HG02623 (cell line): ENCODE data around the gene NODAL.

ENCODE experiments used
- ATAC-seq: cut with Tn5 transposase; IDR thresholded peaks from one replicate; pipeline ENCODE4 v1.9.1; 2021; ENCODE audit warnings: moderate library complexity; ENCODE audit not compliant: unreplicated experiment

NODAL gene

DNA sequence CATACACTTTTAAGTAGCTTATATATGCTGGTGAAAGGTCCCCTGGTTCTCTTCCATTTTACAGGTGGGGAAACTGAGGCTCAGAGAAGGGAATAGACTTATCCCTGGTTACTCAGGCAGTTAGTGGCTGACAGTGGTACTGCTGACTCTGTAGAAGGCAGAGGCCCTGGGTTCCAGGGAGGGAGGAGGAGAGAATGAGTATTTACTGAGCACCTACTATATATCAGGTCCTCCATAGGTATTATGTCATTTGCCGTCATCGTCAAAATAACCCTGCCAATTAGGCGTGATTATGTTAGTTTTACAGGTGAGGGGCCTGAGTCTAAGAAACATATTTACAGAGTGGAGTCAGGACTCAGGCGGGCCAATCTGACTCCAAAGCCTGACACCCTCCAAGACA is 23.8 kb upstream of the NODAL start:
- ATAC-seq: no peak

DNA sequence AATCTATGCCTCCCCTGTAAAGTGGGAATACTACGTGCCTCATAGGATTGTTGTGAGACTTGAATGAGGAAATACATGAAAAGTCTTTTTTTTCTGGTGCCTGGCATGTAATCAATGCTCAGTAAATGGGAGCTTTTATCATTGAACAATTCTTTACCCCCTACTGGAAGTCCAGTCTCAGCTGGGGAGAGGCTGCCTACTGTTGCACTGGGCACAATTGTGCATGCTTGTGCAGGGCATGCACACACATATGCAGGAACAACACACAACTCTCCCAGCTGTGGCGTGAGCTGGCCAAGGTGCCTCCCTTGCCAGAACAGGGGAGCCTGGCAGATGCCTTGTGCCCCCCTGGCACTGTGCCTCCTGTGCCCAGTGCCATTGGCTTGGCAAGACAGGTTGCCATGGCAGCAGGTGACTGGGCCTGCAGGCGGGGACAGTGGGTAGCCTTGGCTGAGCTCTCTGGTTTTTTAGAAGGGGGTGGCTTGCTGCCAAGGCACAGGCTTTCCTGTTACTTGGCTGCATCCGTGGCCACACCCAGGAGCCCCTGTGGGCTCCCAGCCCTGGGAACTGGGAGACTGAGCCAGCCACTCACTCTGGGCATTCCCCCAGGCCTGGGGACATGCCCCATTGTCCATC is 21.0 kb upstream of the NODAL start:
- no peak for ATAC-seq

DNA sequence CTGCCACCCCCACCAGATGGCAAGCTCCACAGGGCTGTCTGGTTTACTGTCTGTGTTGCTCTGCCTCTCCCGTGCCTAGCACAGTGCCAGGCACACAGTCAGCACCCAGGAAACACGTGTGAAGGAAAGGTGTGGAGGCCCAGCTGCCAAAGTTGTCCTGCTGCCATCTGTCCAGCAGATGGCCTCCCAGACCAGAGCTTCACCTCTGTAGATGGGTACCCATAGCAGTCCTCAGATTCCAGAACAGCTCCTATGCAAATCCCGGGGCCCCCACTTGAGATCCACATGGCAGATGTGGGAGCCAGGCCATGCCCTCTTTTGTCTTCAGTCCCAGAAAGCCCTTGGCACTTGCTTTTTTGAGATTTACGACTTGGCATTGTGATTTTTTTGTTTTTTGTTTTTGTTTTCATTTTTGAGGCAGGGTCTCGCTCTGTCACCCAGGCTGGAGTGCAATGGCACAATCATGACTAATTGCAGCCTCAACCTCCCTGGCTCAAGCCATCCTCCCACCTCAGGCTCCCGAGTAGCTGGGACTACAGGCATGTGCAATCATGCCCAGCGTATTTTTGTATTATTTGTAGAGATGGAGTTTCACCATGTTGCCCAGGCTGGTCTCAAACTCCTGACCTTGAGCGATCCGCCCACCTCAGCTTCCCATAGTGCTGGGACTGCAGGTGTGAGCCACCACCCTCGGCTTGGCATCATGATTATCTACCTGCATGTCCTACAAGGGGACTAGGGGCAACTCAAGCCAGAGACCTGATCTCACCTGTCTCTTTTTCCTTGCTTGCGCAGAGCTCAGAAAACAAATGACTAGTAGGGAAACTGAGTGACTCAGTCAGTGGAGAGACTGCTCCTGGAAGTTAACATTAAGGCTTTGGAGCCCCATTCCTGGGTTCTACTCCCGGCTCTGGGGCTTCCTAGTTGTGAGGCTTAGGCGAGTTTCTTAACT is 20.2 kb upstream of the NODAL start:
- no peak for ATAC-seq

DNA sequence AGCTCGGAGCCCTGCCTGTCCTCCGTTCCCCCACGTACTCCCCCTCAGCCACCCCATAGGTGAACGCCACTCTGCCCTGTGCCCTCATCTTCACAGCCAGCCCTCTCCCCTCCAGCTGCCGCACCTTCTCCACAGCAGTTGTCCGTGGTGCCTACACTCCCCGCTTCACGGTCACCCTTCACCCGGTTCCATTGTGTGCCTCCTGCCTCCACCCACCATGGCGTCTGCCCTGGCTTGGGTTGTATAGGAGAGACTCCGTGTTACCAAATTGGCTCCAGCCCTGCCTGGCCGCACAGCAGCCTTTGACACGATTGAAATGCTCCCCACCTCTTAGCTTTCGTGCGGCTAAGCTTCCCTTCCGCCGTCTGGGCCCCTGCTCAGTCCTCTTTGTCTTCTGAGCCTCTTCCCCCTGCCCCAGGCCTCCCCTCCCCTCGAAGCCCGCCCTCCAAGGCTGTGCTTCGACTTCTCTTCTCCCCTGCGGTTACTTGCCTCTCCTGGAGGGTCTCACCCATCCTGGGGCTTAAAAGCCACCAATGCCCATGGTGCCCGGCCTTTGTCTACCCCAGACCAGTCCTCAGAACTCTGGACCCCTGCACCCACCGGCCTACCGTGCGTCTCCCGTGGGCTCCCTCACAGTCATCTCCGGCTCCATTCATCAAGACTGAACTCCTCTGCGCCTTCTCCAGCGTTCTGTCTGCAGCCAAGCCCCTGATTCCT is 18.5 kb upstream of the NODAL start:
- no peak for ATAC-seq

DNA sequence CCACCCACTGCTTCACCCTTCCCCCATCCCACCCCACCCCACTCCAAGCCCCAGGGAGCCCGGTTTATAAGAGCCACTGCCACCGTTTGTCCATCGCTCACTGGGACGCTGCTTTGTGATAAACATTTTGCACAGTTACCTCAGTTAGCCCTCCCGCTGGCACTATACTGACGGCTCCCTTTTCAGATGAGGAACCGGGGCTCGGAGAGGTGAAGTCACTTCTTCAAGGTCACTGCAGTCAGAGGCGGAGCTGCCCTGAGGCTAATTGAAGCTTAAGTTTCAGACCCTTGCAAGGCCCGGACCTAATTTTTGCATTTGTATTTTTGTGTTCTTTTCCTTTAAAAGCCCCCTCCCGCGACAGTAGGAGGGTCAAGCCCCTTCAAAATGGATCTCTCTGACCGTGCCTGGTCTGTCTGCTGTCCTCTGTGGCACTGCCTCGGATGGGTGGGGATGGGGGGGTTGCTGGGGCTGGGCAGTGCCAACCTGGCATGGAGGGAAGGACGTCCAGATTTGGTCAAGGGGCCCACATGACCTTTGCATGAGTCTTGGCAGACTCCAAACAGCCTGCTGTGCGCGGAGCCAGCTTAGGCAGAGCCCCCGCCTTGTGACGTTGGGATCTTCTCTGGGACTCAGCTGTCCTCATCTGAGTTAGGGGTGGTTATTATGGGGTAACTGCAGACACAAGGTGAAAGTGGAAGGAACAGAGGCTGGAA is 17.7 kb upstream of the NODAL start:
- ATAC-seq: no peak

DNA sequence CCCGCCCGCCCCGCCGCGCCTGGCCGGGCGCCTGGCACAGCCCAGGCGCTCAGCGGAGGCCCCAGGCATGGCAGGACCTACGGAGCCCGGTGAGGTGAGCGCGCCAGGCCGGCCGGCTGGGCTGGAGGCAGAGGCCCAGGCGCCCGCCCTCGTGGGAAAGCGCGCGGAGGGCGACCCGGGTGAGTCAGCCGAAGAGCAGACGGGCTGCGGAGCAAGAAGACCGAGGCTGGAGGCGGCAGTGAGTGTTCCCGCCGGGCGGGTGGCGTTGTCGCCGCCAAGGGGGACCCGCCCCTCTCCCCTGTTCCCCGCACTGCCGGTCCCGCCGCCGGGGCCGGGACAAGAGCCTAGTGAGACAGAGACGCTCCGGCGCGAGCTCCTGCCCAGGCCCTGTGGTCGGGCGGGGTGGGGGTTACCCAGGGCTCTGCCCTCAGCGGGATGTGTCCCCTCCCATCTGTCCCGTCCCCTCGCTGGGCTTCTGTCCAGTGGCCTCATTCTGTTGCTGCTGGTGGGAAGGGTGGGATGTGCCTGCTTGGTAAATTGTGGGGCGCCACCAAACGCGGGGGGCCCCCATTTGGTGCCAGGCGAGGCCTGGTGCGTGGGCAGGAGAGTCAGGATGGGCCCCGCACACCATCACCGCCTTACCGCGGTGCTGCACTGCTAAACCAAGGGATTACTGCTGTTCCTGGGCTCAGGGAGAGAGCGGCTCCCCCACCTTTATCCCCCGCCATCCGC is 17.0 kb upstream of the NODAL start:
- no peak for ATAC-seq

DNA sequence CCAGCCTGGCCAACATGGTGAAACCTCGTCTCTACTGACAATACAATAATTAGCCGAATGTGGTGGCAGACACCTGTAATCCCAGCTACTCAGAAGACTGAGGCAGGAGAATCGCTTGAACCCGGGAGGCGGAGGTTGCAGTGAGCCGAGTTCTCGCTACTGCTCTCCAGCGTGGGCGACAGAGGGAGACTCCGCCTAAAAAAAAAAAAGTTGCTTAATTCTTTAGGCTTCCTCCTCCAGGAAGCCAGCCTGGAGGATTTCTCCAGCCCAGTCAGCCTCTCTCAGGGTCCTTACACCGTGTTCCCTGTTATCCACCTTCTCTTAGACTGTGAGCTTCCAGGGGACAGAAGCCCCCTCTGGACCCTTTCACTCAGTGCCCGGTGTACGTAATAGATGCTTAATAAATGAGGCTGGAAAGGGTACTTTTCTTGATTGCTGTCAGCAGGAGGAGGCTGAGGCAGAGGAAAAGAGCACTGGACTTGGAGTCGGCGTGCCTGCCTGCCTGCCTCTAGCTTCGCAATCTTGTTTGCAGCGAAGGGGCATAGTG is 16.4 kb upstream of the NODAL start:
- ATAC-seq: no peak

DNA sequence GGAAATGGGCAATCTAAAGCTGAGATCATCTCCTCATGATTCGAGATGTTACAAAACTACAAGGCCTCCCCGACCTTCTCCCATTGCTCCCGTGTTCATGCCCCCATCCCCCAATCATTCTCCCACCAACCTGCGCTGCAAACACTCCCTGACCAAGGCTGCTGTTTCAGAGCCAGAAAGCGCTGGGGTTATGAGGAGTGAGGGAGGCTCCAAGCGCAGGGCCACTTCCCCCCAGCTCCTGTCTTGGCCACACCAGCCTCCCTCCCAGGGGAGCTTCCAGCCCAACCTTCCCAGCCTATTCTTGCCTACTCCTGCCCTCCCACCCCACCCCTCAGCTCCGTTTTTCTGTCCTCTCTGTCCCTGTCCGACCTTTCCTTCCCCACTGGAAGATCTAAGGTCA is 14.7 kb upstream of the NODAL start:
- no peak for ATAC-seq

DNA sequence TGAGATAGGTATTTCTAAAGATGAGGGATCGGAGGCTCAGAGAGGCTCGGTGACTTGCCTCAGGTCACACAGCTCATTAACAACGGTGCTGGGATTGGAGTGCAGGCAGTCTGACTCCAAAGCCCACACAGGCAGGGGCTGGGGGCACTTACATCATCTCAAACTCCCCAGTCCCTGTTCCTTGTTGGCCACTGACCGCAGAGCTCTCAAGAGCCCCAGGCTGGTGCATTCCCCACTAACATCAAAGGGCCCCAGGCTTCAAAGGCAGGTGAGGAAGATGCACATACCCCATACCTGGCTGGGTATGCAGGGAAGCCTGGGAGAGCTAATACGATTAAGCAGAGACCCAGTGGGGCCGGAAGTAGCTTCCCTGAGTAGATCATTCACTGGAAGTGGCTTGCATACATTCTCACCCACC is 13.7 kb upstream of the NODAL start:
- ATAC-seq: no peak

DNA sequence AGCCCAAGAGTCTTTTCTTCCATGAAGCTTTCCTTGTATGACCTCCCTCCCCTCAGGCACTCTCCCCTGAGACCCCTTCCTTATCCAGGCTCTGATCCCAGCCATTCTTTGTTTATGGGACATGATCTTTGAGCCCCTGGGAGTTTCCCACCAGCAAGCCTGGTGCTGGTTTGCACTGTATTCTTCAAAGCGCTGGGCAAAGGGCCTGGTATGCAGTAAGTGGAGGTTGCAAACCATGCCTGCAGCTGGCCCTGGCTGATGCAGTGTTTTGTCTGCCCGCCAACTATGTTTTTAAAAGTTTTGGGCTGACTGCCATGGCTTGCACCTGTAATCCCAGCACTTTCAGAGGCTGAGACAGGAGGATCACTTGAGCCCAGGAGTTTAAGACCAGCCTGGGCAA is 6.8 kb upstream of the NODAL start:
- no peak for ATAC-seq

DNA sequence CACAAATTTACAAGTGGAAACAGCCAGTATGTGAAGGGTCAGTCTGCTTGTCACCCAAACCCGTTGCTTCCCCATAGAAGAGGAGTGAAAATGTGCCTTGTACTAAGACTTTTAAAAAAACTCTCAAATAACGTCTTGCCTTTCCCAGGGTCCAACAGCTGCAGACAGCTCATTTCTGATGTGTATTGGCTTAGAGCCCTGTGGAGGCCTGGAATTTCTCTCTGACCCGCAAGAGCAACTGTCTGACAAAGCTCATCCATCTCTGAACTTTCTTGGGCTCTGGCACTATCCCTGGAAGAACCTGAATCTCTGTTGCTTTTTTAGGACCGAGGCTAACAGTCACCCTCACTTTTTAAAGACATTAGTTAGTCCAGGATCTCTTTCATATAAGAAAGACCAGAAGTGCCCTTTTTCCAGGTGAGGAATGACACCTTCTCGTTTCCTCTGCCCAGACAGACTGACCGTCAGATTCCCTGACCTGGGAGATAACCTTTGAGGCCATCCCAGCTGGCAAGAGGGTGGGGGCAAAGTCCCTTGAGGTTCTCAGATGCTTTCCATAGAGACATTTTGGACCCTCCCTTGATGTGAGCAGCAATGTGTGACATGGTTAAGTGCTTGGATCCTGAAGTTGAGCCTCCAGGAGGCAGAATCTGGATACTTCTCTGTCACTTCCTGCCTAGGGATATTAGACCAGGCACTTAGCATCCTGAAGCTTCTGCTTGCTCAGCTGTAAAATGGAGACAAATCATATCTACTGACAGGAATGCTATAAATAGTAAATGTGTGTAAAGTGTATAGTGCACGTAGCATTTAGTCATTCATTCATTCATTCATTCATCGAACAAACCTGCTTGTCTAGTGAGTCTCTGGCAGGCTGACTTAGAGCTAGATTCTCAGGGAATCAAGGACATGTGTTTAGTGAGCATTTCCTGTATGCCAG is 4.5 kb upstream of the NODAL start:
- ATAC-seq: no peak

DNA sequence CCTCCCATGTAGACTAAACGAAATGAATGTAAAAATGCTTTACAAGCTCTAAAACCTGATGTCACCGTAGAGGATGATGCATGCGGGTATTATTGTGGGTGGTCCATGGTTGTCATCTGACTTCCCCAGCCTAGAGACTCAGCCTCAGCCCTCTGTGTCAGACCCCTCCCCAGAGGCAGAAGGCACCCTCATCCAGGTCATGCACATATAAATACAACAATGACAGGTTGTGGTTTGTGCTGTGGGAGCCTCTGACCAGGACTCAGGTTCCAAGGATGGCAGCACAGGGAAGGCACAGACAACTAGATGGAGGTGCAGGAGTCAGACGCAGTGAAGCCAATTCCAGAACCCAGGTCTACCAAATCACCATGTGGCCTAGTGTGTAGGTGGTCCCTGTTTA is 3.3 kb upstream of the NODAL start:
- ATAC-seq: no peak

DNA sequence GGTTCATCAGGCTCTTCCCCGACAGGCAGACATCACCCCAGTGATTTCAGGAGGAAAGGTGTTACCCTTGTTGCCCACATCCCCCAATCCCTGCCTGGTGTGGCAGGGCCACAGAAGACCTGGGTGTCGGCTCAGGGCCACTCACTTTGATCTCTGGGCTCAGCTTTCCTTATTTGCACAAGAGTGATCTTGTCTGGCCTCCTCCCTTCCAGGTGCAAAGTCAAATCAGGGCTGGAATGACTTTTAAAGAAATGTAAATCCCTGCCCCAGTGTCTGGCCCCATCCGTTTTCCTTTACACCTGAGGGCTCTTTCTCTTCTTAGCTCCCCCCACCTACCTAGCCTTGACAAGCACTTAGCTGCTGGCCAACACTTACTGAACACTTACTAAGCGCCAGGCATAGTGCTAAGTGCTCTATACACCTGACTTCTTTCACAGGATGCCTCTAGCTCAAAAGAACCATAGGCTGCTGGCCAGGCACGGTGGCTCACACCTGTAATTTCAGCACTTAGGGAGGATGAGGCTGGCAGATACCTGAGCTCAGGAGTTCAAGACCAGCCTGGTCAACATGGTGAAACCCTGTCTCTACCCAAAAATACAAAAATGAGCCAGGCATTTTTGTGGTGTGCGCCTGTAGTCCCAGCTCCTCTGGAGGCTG is 979 bp upstream of the NODAL start:
- no peak for ATAC-seq

DNA sequence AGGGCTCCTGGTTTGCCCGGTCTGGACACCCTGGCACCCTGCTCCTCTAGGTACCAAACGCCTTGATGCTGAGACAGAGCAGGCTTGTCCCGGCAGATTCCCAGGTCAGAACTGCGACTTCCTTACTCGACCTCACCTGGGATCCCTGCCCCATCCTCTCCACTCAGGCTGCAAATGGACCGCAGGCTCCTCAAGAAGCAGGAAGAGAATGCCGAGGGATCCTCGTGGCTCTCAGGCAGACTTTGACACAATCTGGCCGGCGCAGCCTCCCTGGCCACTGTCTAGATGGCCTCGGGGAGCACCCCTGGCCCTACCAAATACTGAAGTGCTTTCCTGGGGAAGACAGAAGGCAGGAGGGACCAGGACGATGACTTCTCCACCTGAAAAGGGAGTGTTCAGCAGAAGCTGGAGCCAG is 421 bp upstream of the NODAL start:
- ATAC-seq: no peak

DNA sequence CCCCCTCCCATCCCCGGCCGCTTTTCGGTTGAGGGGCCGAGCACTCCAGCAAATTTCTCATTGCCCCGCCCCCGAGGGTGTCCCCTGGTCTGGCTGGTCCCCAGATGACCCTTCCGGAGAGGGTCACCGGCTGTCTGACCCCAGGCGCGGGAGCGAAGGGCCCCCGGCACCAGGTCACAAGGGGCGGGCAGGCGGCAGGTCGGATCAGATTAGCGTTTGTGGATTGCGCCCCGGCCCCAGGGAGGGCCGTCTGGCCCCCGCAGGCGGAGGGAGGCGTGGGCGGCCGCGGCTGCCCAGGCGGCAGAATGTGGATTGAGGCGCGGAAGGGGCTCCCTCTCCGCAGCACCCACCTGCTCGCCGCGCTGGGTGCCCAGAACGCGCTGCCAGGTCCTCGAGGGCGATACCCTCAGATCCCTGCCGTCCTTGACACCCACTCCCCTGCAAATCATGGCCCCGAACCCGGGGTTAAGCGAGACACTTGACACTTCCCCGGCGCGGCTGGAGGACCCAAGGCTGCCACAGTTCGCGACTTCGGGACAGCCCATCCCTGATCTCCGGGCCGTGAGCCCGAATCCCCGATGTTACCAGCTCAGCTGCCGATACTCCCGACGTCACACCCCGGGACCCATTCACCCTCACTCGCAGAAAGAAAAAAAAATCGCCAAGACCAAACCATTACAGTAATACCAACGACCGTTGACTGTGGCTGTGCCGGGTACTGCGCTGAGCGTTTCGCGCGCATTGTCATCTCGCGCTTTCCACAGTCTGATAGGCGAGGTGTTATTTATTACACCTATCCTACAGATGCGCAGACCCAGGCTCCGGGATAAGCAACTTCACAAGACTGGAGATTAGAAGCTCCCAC is 953 bp downstream of the NODAL start:
- no peak for ATAC-seq

DNA sequence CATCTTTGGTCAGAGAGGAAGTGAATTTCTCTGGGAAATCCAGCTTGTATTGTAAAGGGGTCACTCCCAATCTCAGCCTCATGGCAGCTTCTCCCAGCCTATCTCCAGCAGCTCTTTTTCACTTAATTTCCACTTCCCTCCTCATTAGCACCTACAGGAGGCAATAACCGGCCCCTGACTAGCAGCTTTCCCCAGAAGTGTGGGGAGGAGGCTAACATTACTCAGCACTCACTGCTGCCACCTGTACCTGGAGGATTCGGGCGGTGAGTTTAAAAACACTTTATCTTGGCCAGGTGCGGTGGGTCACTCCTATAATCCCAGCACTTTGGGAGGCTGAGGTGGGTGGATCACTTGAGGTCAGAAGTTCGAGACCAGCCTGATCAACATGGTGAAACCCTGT is 3.8 kb downstream of the NODAL start:
- ATAC-seq: no peak

DNA sequence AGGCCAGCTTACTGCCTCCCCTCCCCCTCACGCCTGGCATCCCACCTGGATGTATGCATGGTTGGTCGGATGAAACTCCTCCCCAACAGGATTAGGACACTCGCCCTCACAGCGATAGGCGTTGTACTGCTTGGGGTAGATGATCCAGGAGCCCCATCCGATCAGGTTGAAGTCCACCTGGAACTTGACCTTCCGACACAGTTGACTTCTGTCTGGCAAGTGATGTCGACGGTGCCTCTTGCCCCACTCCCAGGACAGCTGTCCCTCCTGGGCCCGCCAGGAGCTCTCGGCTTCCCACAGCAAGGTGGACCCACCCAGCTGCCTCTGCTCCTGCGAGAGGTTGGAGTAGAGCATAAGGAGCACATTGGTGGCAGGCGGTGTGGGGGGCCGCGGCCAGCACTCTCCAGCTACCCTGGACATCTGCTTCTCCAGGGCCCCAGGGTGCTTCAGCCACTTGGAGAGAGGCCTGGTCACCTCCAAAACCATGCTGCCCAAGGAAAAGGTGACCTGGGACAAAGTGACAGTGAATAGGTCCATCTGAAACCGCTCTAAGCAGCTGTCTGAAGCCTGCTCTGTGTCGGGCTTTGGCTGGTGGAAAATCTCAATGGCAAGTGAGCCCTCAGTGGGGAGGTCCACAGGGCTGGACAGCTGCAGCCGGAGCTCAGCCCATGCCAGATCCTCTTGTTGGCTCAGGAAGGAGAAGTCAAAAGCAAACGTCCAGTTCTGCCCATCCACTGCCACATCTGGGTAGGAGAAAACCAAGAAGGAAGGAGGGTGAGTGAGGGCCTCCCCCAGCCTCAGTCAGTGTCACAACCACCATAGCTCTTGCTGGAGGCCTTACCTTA is 6.0 kb downstream of the NODAL start:
- no peak for ATAC-seq
